C4-2B (cell line): ENCODE measurements around the gene IKZF4.

Source experiments
- CTCF ChIP-seq: fragments of 450-650 bp; conservative IDR thresholded peaks from 2 replicates; pipeline ENCODE4 v1.5.1; 2017; ENCODE audit warnings: mild to moderate bottlenecking
- ZFX ChIP-seq: fragments of 450-650 bp; IDR thresholded peaks from 2 replicates; pipeline ENCODE4 v1.6.1; 2017

DNA sequence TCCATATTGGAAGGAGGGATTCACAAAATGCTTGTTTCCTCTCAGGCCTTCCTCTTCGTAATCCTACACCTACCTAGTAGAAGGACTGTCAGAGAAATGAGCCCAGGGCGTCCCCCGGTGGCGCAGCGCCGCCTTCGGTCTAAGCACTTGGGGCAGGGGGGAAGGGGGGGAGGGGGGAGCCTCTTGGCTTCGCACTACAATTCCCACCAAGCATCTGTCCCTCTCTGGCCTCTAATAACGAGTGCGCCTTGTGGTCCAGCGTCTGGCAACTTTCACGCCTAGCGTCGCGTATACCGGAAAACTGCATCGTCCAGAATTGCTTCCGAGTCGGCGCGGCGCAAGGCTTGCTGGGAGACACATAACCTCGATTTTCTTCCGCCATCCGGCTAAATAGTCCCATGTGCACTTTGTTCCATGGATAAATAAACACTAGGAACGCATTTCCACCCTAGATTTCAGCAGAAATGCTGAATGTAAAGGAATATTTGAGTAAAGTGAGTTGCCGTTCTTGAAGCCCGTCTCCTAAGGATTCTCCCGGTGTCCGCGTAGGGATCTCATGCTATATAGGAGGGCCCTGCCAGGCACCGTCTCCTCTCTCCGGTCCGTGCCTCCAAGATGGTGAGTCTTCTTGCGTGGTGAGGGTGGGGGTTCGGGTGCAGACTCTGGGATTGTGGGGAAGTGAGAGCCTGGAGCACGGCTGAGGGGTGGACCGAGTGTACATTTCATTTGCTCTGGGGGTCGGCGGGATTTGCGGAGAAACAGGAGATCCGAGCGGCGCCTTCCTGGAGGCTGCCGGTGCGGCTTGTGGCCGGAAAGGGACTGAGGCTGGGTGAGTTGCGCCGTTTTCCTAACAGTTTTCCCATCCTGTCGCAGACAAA is 20.9 kb downstream of the IKZF4 start, which contains the start of gene RPS26:
- peak; percentile 84 for TF ChIP-seq CTCF
- peak; percentile 59 for TF ChIP-seq ZFX
